Prostate gland (tissue), 2 donors: ENCODE data around the gene KCTD6. TPM values are rescaled to one million over a fixed set of nuclear protein-coding genes. Genes with fewer than 3 reads are reported as not detected.

Experiments used
- total RNA-seq, 2 donors: library from RNA; depleted of rRNA; stranded (reverse); fragments of >200 nt; gene quantifications; one replicate each; pipeline ENCODE4 v1.1.0, GENCODE V29; 2016

Gene KCTD6
- total RNA-seq, 2 donors from 2014 or later: 7.2 to 14.9 TPM

Other genes with a start within 250 kb of the KCTD6 start
- gene RPP14, start 185.9 kb upstream of the KCTD6 start, total RNA-seq: 10 to 100 TPM in 1 of 2 donors, 1 to 10 TPM in 1; 7.1 to 12.5 TPM
- 10 to 100 TPM; 15.4 to 17.1 TPM for gene HTD2, start 185.6 kb upstream of the KCTD6 start, total RNA-seq
- 10 to 100 TPM; 19.6 to 21.8 TPM for gene PXK, start 159.2 kb upstream of the KCTD6 start, total RNA-seq
- gene PDHB, start 58.3 kb upstream of the KCTD6 start, total RNA-seq: 100 to 1,000 TPM in 1 of 2 donors, 10 to 100 TPM in 1; 69.6 to 129 TPM
- 10 to 100 TPM; 19.7 to 42.5 TPM for gene ACOX2, start 45.1 kb downstream of the KCTD6 start, total RNA-seq
- 10 to 100 TPM; 54.5 to 80.2 TPM for gene FAM107A, start 85.3 kb downstream of the KCTD6 start, total RNA-seq
- 10 to 100 TPM in 1 of 2 donors, 1 to 10 TPM in 1; 4.7 to 11.6 TPM for gene FAM3D, start 174.7 kb downstream of the KCTD6 start, total RNA-seq